ENCODE data around the gene FETUB.
A peak's percentile ranks its signal among the peaks of the same experiment; 100 is the strongest.

The FETUB gene

GRCh38 chr3:186638259-186638658 lies 1.9 kb upstream of the FETUB start:
- no peak for DNase-seq

GRCh38 chr3:186640473-186640818 lies 247 bp downstream of the FETUB start:
- no peak for DNase-seq

GRCh38 chr3:186640929-186641328 lies 730 bp downstream of the FETUB start:
- peak in 1 of 3 experiments; percentile 46 for DNase-seq

GRCh38 chr3:186642014-186642413 lies 1.8 kb downstream of the FETUB start:
- no peak for DNase-seq

DNA sequence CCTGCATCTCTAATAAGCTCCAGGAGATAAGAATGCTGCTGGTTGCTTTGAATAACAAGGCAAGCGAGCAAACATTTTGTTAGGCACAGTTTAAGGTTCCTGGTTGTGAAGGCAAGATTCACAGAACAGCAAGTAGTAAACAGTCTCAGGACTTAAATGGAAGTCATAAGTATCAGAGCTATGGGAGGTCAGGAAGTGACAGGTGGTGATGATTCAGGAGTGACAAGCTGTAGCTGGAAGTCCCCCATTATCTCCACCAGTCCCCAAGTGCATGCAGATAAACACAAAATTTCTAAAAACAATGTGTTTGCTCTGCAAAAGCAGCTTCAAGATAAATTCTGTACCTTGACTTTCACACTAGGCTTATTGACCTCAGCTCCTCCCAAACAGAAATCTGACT lies 3.3 kb downstream of the FETUB start:
- DNase-seq, result no peak

- no peak for DNase-seq
Measured at GRCh38 chr3:186644683-186645082, 4.5 kb downstream of the FETUB start.

DNA sequence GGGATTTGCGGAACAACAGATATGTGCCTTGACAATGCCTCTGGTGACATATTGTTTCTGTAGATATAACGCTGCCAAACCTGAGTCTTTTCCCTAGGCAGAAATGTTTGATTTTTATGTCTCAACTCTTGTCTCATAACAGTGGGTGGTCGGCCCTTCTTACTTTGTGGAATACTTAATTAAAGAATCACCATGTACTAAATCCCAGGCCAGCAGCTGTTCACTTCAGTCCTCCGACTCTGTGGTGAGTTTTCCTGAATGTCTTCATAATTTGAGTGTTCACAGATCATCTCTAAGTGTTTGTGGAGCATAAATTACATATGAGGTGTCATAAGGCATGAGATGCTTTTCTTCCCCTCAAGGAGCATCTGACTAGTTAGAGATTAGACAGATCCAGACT lies 5.9 kb downstream of the FETUB start:
- DNase-seq, result no peak

- no peak for DNase-seq
Measured at GRCh38 chr3:186646841-186647240, 6.6 kb downstream of the FETUB start.

- DNase-seq, result no peak
Measured at GRCh38 chr3:186648851-186649250, 8.7 kb downstream of the FETUB start.

- DNase-seq, result no peak
Measured at GRCh38 chr3:186651678-186652215, 11.5 kb downstream of the FETUB start.

GRCh38 chr3:186653080-186653707 lies 13.0 kb downstream of the FETUB start:
- DNase-seq, result peak in 1 of 3 experiments; percentile 72

- DNase-seq, result no peak
Measured at GRCh38 chr3:186653984-186654383, 13.8 kb downstream of the FETUB start.

DNA sequence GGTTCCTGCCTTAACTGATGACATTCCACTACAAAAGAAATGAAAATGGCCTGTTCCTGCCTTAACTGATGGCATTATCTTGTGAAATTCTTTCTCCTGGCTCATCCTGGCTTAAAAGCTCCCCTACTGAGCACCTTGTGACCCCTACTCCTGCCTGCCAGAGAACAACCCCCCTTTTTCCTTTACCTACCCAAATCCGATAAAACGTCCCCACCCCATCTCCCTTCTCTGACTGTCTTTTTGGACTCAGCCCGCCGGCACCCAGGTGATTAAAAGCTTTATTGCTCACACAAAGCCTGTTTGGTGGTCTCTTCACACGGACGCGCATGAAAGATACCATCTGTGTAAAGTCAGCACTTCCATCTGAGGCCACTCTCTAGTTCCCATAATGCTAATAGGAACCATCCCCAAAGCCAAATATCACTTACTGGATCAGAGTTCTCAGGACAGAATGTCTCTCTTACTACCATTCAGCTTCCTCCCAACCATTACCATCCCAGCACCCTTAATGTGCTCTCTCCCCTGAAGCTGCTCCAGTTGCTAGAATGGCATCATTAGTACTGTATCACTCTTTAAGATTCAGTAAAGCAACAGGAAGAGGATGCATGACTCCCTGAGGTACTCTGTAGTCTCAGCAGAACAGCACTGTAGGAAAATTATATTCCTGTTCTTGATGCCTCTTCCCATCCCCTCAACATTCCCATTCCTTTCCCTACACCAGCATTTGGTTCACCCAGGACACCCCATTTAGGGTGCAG lies 23.3 kb downstream of the FETUB start:
- DNase-seq, result no peak

- DNase-seq, result no peak
Measured at GRCh38 chr3:186664119-186664495, 23.9 kb downstream of the FETUB start.

DNA sequence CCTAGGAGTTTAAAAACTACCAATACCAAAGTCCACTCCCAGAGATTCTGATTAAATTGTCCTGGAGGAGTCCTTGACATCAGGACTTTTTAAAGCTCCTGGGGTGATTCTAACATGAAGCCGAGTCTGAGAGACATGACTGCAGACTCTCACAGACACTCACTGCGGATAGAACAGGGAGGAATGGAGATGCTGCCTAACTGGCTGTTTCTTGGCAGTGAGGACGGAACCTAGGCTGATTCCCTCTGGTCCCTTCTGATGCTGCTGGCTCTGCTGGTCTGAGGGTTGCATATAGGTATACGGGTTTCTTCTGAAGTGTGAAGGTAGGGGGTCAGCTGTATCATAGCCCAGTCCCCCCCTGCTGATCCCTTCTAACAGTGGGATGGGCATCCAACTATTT lies 24.3 kb downstream of the FETUB start:
- DNase-seq, result no peak

DNA sequence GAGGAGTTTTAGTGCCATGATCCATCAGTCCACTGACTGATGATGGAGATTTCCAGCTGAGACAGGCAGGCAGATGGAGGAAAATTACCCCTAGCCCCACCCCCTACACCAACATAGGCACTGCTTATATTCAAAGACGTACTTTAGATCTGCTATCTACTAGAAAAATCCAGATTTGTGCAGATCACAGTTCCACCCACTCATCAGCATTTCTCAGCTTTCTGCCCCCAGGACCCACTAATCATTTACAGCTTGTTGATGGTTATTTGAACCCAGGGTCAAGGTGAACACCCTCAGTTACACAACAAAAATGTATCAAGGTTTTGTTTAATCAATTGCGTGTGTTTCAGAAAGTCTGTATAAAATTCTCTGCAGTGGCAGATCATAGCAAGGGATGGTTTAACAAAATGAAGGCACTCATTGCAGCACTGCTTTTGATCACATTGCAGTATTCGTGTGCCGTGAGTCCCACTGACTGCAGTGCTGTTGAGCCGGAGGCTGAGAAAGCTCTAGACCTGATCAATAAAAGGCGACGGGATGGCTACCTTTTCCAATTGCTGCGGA lies 25.5 kb downstream of the FETUB start, which contains the start of gene HRG:
HRG (plus strand) TSS at position 390 of the 564 bp plus-strand sequence; CDS start at position 408, 18 bp downstream.
- DNase-seq, result no peak

- DNase-seq, result no peak
Measured at GRCh38 chr3:186668426-186668825, 28.2 kb downstream of the FETUB start.

GRCh38 chr3:186669378-186670084 lies 29.3 kb downstream of the FETUB start:
- DNase-seq, result no peak

GRCh38 chr3:186670155-186670554 lies 30.0 kb downstream of the FETUB start:
- DNase-seq, result no peak

GRCh38 chr3:186671051-186671450 lies 30.9 kb downstream of the FETUB start:
- no peak for DNase-seq

DNA sequence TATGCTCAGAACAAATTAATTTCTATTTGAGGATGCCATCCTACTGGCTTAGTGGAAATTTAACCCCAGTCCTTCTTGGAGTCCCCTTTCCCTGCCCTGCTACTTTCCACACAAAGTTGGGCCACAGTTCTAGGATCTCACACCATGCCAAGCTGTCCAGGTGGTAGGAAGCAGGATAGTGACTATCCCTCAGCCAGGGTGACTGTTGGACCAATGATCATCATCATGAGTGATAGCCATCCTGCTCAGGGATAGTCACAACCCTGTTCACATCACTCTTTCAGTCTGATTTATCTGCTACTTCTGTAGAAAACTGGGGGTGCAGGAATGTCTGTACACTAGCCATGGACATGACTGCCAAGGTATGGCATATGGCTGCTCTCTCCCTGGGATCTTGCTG lies 38.4 kb downstream of the FETUB start:
- DNase-seq, result no peak

GRCh38 chr3:186679151-186679550 lies 39.0 kb downstream of the FETUB start:
- no peak for DNase-seq

GRCh38 chr3:186680869-186681268 lies 40.7 kb downstream of the FETUB start:
- no peak for DNase-seq
